Measurements from ENCODE around the gene LRRC7.

The LRRC7 gene

DNA sequence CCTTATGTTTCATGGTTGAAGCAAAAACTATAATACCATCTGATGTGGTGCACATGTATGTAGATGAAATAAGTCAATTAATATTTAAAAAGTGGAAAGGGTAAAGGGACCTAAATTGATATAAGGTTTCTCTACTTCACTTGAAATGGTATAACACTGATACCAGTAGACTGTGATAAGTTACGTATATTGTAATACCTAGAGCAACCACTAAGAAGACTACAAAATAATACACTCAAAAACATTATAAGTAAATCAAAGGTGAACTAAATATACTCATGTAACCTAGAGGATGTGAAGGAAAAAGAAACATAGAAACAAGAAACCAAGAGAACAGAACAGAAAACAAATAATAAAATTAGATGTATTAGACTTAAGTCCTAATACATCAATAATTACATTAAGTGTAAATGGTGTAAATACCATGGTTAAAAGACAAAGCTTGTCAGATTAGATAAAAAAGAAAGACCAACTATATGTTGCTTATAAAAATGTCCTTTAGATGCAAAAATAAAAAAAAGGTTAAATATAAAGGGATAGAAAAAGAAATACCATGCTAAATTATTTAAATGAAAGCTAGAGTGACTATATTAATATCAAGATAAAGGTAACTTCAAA is 118.8 kb downstream of the LRRC7 start:
- Histone ChIP-seq H3K4me3 (ENCODE audit: insufficient read depth, low read depth, low read length) (no peak overlapping the region), H3K27me3 (ENCODE audit: control insufficient read depth, insufficient read depth, low read length, poor library complexity, severe bottlenecking) (no peaks in the 10 kb centered on the region), H3K36me3 (ENCODE audit: control insufficient read depth, insufficient read depth, low read length) (no peaks in the 10 kb centered on the region), H3K27ac (ENCODE audit: insufficient read depth, low read depth, low read length, poor library complexity, severe bottlenecking) (no peak overlapping the region), H3K4me1 (ENCODE audit: control insufficient read depth, insufficient read depth, low read length) (peaks cover 6% of the 10 kb centered on the region), H3K9me3 (ENCODE audit: control insufficient read depth, low read length) (no peaks in the 10 kb centered on the region)
- no CpG with 5 or more reads among the region's 1 CpG for WGBS, 2 experiments

GRCh38 chr1:69688193-69688592 is 120.5 kb downstream of the LRRC7 start:
- Histone ChIP-seq H3K4me1 (ENCODE audit: control insufficient read depth, insufficient read depth, low read length) (peaks cover 6% of the 10 kb centered on the region), H3K27ac (ENCODE audit: insufficient read depth, low read depth, low read length, poor library complexity, severe bottlenecking) (no peak overlapping the region), H3K36me3 (ENCODE audit: control insufficient read depth, insufficient read depth, low read length) (no peaks in the 10 kb centered on the region), H3K9me3 (ENCODE audit: control insufficient read depth, low read length) (no peaks in the 10 kb centered on the region), H3K27me3 (ENCODE audit: control insufficient read depth, insufficient read depth, low read length, poor library complexity, severe bottlenecking) (no peaks in the 10 kb centered on the region), H3K4me3 (ENCODE audit: insufficient read depth, low read depth, low read length) (no peak overlapping the region)
- 98 to 100% methylated on average over 2 of the region's 2 CpGs for WGBS, 2 experiments

- Histone ChIP-seq H3K4me1 (ENCODE audit: control insufficient read depth, insufficient read depth, low read length) (peaks cover 6% of the 10 kb centered on the region), H3K36me3 (ENCODE audit: control insufficient read depth, insufficient read depth, low read length) (no peaks in the 10 kb centered on the region), H3K27ac (ENCODE audit: insufficient read depth, low read depth, low read length, poor library complexity, severe bottlenecking) (no peak overlapping the region), H3K27me3 (ENCODE audit: control insufficient read depth, insufficient read depth, low read length, poor library complexity, severe bottlenecking) (no peaks in the 10 kb centered on the region), H3K9me3 (ENCODE audit: control insufficient read depth, low read length) (no peaks in the 10 kb centered on the region), H3K4me3 (ENCODE audit: insufficient read depth, low read depth, low read length) (no peak overlapping the region)
- 82 to 92% methylated on average over 1 to 3 of the region's 3 CpGs for WGBS, 2 experiments
Measured at GRCh38 chr1:69691179-69691578, 123.5 kb downstream of the LRRC7 start.

DNA sequence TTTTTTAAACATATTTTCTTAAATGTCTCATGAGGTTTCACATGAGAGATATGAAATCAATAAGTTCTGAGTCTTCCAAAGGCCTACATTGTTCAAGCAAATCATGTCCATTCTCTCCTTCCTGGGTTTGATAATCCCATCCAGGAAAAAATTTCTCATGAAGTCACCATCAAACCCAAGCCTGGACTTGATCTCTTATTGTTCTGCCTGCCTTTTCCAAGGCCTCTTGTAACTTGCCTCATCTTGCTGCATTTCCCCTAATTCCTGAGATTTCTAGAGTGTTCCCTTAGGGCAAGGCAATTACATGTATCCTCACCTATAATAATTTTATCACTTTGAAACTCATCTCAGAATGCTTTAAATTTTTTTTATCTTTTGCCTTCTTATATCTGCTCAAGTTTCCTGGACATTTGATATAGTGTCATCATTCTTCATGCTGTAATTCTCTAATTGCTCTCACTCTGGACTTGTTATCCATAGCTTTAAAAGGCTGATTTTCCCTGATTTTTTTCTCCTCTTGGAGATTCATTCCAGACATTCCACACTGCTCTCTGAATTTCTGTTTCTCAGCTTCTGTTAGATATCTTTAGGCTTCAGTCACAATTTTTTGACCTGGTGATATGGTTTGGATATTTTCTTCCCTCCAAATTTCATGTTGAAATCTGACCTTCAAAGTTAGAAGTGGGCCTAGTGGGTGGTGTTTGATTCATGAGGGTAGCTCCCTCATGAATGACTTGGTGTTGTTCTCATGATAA is 126.4 kb downstream of the LRRC7 start:
- H3K36me3 ChIP-seq (ENCODE audit: control insufficient read depth, insufficient read depth, low read length), result no peaks in the 10 kb centered on the region
- no peaks in the 10 kb centered on the region for H3K9me3 ChIP-seq (ENCODE audit: control insufficient read depth, low read length)
- H3K27ac ChIP-seq (ENCODE audit: insufficient read depth, low read depth, low read length, poor library complexity, severe bottlenecking), result no peak overlapping the region
- H3K4me3 ChIP-seq (ENCODE audit: insufficient read depth, low read depth, low read length), result no peak overlapping the region
- no peaks in the 10 kb centered on the region for H3K27me3 ChIP-seq (ENCODE audit: control insufficient read depth, insufficient read depth, low read length, poor library complexity, severe bottlenecking)
- H3K4me1 ChIP-seq (ENCODE audit: control insufficient read depth, insufficient read depth, low read length), result peaks cover 6% of the 10 kb centered on the region

- H3K4me1 ChIP-seq (ENCODE audit: control insufficient read depth, insufficient read depth, low read length), result no peaks in the 10 kb centered on the region
- no peaks in the 10 kb centered on the region for H3K36me3 ChIP-seq (ENCODE audit: control insufficient read depth, insufficient read depth, low read length)
- no peaks in the 10 kb centered on the region for H3K9me3 ChIP-seq (ENCODE audit: control insufficient read depth, low read length)
- no peak overlapping the region for H3K27ac ChIP-seq (ENCODE audit: insufficient read depth, low read depth, low read length, poor library complexity, severe bottlenecking)
- no peak overlapping the region for H3K4me3 ChIP-seq (ENCODE audit: insufficient read depth, low read depth, low read length)
- 95 to 100% methylated on average over 2 of the region's 2 CpGs for WGBS, 2 experiments
- no peaks in the 10 kb centered on the region for H3K27me3 ChIP-seq (ENCODE audit: control insufficient read depth, insufficient read depth, low read length, poor library complexity, severe bottlenecking)
Measured at GRCh38 chr1:69697340-69697739, 129.6 kb downstream of the LRRC7 start.

- no peak overlapping the region for H3K4me3 ChIP-seq (ENCODE audit: insufficient read depth, low read depth, low read length)
- H3K27ac ChIP-seq (ENCODE audit: insufficient read depth, low read depth, low read length, poor library complexity, severe bottlenecking), result no peak overlapping the region
- no peaks in the 10 kb centered on the region for H3K4me1 ChIP-seq (ENCODE audit: control insufficient read depth, insufficient read depth, low read length)
- no peaks in the 10 kb centered on the region for H3K27me3 ChIP-seq (ENCODE audit: control insufficient read depth, insufficient read depth, low read length, poor library complexity, severe bottlenecking)
- H3K9me3 ChIP-seq (ENCODE audit: control insufficient read depth, low read length), result no peaks in the 10 kb centered on the region
- WGBS, 2 experiments, result 23 to 35% methylated on average over 2 of the region's 2 CpGs
- H3K36me3 ChIP-seq (ENCODE audit: control insufficient read depth, insufficient read depth, low read length), result no peaks in the 10 kb centered on the region
Measured at GRCh38 chr1:69700770-69701169, 133.0 kb downstream of the LRRC7 start.

DNA sequence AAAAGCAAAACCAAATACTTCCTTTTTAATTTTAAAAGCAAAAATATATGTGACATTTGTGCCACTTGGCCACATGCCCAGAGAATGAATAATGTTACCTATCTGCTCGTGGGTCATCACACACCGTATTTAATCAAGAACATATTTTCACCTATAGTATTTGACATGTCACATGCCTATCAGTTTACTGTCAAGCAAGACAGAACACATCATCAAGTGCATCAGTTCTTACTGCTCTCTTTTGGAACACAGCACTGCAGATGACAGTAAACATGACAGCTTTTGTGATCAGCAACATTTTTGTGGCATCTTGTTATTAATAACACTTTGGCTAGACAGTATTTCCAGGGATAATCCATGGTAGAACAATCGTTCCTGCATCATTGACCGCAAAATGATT is 134.4 kb downstream of the LRRC7 start:
- no peaks in the 10 kb centered on the region for H3K9me3 ChIP-seq (ENCODE audit: control insufficient read depth, low read length)
- 91 to 93% methylated on average over 4 of the region's 4 CpGs for WGBS, 2 experiments

GRCh38 chr1:69706473-69706872 is 138.8 kb downstream of the LRRC7 start:
- WGBS, 2 experiments, result no CpG with 5 or more reads among the region's 1 CpG
- Histone ChIP-seq H3K4me1 (ENCODE audit: control insufficient read depth, insufficient read depth, low read length) (no peaks in the 10 kb centered on the region), H3K27ac (ENCODE audit: insufficient read depth, low read depth, low read length, poor library complexity, severe bottlenecking) (no peak overlapping the region), H3K4me3 (ENCODE audit: insufficient read depth, low read depth, low read length) (no peak overlapping the region), H3K36me3 (ENCODE audit: control insufficient read depth, insufficient read depth, low read length) (no peaks in the 10 kb centered on the region), H3K9me3 (ENCODE audit: control insufficient read depth, low read length) (no peaks in the 10 kb centered on the region), H3K27me3 (ENCODE audit: control insufficient read depth, insufficient read depth, low read length, poor library complexity, severe bottlenecking) (no peaks in the 10 kb centered on the region)

More for the DNA sequence above, 134.4 kb downstream of the LRRC7 start:
- Histone ChIP-seq H3K36me3 (ENCODE audit: control insufficient read depth, insufficient read depth, low read length) (no peaks in the 10 kb centered on the region), H3K27me3 (ENCODE audit: control insufficient read depth, insufficient read depth, low read length, poor library complexity, severe bottlenecking) (no peaks in the 10 kb centered on the region), H3K4me1 (ENCODE audit: control insufficient read depth, insufficient read depth, low read length) (no peaks in the 10 kb centered on the region), H3K4me3 (ENCODE audit: insufficient read depth, low read depth, low read length) (no peak overlapping the region), H3K27ac (ENCODE audit: insufficient read depth, low read depth, low read length, poor library complexity, severe bottlenecking) (no peak overlapping the region)

DNA sequence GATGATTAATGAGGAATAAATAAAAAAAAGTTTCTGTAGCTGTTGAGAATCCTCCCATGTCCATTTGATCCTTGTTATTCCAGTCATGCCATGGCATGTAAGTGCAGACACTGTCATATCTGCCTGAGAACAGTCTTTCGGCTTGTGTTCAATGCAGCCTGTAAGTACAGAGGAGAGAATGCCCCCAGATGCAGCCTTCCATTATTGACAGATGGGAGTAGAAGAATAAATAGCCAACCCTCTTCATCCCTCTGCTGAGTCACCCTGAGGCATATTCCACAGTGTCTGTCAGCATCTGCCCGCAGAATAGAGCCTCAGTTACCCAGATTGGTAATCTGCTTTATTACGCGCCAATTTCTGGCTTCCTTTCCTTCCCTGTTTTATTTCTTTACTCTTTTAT is 139.4 kb downstream of the LRRC7 start:
- 90 to 95% methylated on average over 4 of the region's 4 CpGs for WGBS, 2 experiments
- Histone ChIP-seq H3K9me3 (ENCODE audit: control insufficient read depth, low read length) (no peaks in the 10 kb centered on the region), H3K4me3 (ENCODE audit: insufficient read depth, low read depth, low read length) (no peak overlapping the region), H3K4me1 (ENCODE audit: control insufficient read depth, insufficient read depth, low read length) (no peaks in the 10 kb centered on the region), H3K27me3 (ENCODE audit: control insufficient read depth, insufficient read depth, low read length, poor library complexity, severe bottlenecking) (no peaks in the 10 kb centered on the region), H3K36me3 (ENCODE audit: control insufficient read depth, insufficient read depth, low read length) (no peaks in the 10 kb centered on the region), H3K27ac (ENCODE audit: insufficient read depth, low read depth, low read length, poor library complexity, severe bottlenecking) (no peak overlapping the region)

DNA sequence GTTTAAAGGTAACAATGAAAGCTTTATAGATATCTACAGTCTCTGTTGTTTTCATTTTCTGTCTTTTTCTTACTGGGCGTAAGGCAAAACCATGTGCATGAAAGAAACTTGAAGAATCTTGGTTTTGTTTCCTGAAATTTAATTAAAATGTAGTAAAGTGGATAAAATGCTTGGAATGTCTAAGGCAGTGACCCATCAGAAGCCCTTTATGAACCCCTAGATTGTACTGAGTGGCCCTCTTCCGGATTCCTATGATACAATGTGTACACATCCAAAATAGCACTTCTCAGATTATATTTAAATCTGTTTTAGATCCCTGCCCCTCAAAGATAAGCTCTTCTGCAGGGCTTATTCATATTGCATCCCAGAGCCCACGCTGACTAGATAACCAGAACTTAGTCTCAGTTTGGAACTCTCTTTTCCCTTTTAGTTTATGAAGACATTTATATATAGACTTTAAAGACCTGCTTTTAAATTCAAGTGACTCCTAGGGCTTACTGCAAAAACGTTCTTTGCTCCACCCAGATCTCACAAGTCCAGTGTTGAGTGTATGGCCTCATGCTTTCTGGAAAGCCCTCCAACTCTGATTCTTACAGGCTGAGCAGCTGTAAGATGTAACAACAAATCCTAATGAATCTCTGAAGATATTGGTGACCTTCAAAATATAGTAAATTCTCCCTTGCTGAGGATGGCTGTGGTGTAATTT is 142.9 kb downstream of the LRRC7 start:
- WGBS, 2 experiments, result 68 to 80% methylated on average over 4 of the region's 4 CpGs
- no peaks in the 10 kb centered on the region for H3K36me3 ChIP-seq (ENCODE audit: control insufficient read depth, insufficient read depth, low read length)
- H3K4me1 ChIP-seq (ENCODE audit: control insufficient read depth, insufficient read depth, low read length), result no peaks in the 10 kb centered on the region
- H3K9me3 ChIP-seq (ENCODE audit: control insufficient read depth, low read length), result no peaks in the 10 kb centered on the region
- H3K27me3 ChIP-seq (ENCODE audit: control insufficient read depth, insufficient read depth, low read length, poor library complexity, severe bottlenecking), result no peaks in the 10 kb centered on the region
- H3K4me3 ChIP-seq (ENCODE audit: insufficient read depth, low read depth, low read length), result no peak overlapping the region
- H3K27ac ChIP-seq (ENCODE audit: insufficient read depth, low read depth, low read length, poor library complexity, severe bottlenecking), result no peak overlapping the region
